Mesenchymal stem cell (in vitro differentiated cells and primary cell): Measurements from ENCODE around the gene B3GAT2.
"Not testable (repeated sequence)": the region's sequence is repeated elsewhere in the genome, so short reads cannot be mapped to it uniquely, and the experiment has no call there.

Experiments used
- DNase-seq: peaks from one replicate; pipeline ENCODE4 v3.0.0-alpha.2; 2013
- H2AFZ ChIP-seq: one replicate; pipeline ENCODE4 v1.6.1; 2013; ENCODE audit warnings: low read depth, mild to moderate bottlenecking, control low read depth, inconsistent platforms, low read length, moderate library complexity
- H2AK5ac ChIP-seq: 2 replicates; pipeline ENCODE4 v1.6.1; 2013; ENCODE audit warnings: low read length, moderate library complexity, mild to moderate bottlenecking, inconsistent platforms; ENCODE audit not compliant: severe bottlenecking
- H2BK120ac ChIP-seq: one replicate; pipeline ENCODE4 v1.6.1; 2013; ENCODE audit warnings: low read depth, mild to moderate bottlenecking, inconsistent platforms, low read length, moderate library complexity
- H2BK12ac ChIP-seq, 2 experiments: one replicate each; pipeline ENCODE4 v1.6.1; 2013; ENCODE audit warnings: inconsistent platforms in 2 of 2, low read length in 2 of 2, mild to moderate bottlenecking in 2 of 2, moderate library complexity in 2 of 2, control low read depth in 1 of 2
- H2BK15ac ChIP-seq: one replicate; pipeline ENCODE4 v1.6.1; 2013; ENCODE audit warnings: mild to moderate bottlenecking, low read depth, inconsistent platforms; ENCODE audit not compliant: poor library complexity, severe bottlenecking
- H2BK5ac ChIP-seq: 2 replicates; pipeline ENCODE4 v1.6.1; 2013; ENCODE audit warnings: low read depth, mild to moderate bottlenecking, low read length, control low read depth, inconsistent platforms; ENCODE audit not compliant: poor library complexity, severe bottlenecking
- H3K14ac ChIP-seq, 2 experiments: one replicate each; pipeline ENCODE4 v1.6.1; 2013; ENCODE audit warnings: inconsistent platforms in 2 of 2, low read length in 2 of 2, control low read depth in 1 of 2, mild to moderate bottlenecking in 1 of 2, moderate library complexity in 1 of 2
- H3K18ac ChIP-seq, 2 experiments: one replicate each; pipeline ENCODE4 v1.6.1; 2013; ENCODE audit warnings: inconsistent platforms in 2 of 2, low read length in 2 of 2, control low read depth in 1 of 2, low read depth in 1 of 2, mild to moderate bottlenecking in 1 of 2
- H3K23ac ChIP-seq, 2 experiments: one replicate each; pipeline ENCODE4 v1.6.1; 2013; ENCODE audit warnings: inconsistent platforms in 2 of 2, low read length in 2 of 2, mild to moderate bottlenecking in 2 of 2, moderate library complexity in 2 of 2, control low read depth in 1 of 2
- H3K27ac ChIP-seq: 2 replicates; pipeline ENCODE4 v1.5.1; 2013; ENCODE audit warnings: mild to moderate bottlenecking, moderate library complexity, low read length, control low read depth, inconsistent platforms; ENCODE audit not compliant: poor library complexity, severe bottlenecking
- H3K27me3 ChIP-seq, 2 experiments: 2 replicates each; pipeline versions ENCODE4 v1.6.1 to v1.7.0; 2013; ENCODE audit warnings: low read length in 2 of 2, mild to moderate bottlenecking in 2 of 2, moderate library complexity in 2 of 2, control low read depth in 1 of 2, inconsistent platforms in 1 of 2; ENCODE audit not compliant: control insufficient read depth in 1 of 2, insufficient read depth in 1 of 2
- H3K36me3 ChIP-seq, 2 experiments: 2 replicates each; pipeline versions ENCODE4 v1.6.1 to v1.7.0; 2013; ENCODE audit warnings: low read length in 2 of 2, control low read depth in 1 of 2, inconsistent platforms in 1 of 2, low read depth in 1 of 2, mild to moderate bottlenecking in 1 of 2; ENCODE audit not compliant: insufficient read depth in 2 of 2, control insufficient read depth in 1 of 2
- H3K4ac ChIP-seq, 2 experiments: one replicate each; pipeline ENCODE4 v1.6.1; 2013; ENCODE audit warnings: inconsistent platforms in 2 of 2, low read length in 2 of 2, mild to moderate bottlenecking in 2 of 2, moderate library complexity in 2 of 2, control low read depth in 1 of 2, low read depth in 1 of 2
- H3K4me1 ChIP-seq: 2 replicates; pipeline ENCODE4 v1.6.1; 2013; ENCODE audit warnings: low read depth, low read length, control low read depth; ENCODE audit not compliant: control insufficient read depth, insufficient read depth
- H3K4me2 ChIP-seq: 2 replicates; pipeline ENCODE4 v1.6.1; 2013; ENCODE audit warnings: low read length, mild to moderate bottlenecking, inconsistent platforms; ENCODE audit not compliant: poor library complexity, severe bottlenecking
- H3K4me3 ChIP-seq, 2 experiments: 2 replicates each; pipeline versions ENCODE4 v1.5.1 to v1.7.0; 2013; ENCODE audit warnings: low read length in 2 of 2, mild to moderate bottlenecking in 2 of 2, control low read depth in 1 of 2, low read depth in 1 of 2; ENCODE audit not compliant: insufficient read depth in 1 of 2
- H3K79me1 ChIP-seq: replicated peaks from 2 replicates; pipeline ENCODE4 v1.6.1; 2013; ENCODE audit warnings: mild to moderate bottlenecking, control low read depth, low read length, inconsistent platforms; ENCODE audit not compliant: poor library complexity, severe bottlenecking
- H3K9ac ChIP-seq: 2 replicates; pipeline ENCODE4 v1.7.0; 2013; ENCODE audit warnings: mild to moderate bottlenecking, low read length, moderate library complexity
- H3K9me3 ChIP-seq: 2 replicates; pipeline ENCODE4 v1.7.0; 2013; ENCODE audit warnings: mild to moderate bottlenecking, low read length; ENCODE audit not compliant: control insufficient read depth
- H4K8ac ChIP-seq: one replicate; pipeline ENCODE4 v1.6.1; 2013; ENCODE audit warnings: inconsistent platforms, mild to moderate bottlenecking, low read length, moderate library complexity
- H4K91ac ChIP-seq: one replicate; pipeline ENCODE4 v1.6.1; 2013; ENCODE audit warnings: mild to moderate bottlenecking, low read length, inconsistent platforms
- WGBS: methylation state at CpG from one replicate; pipeline ENCODE4 v1.1.7; 2013; ENCODE audit warnings: mixed read lengths; 5-methylcytosine and 5-hydroxymethylcytosine counted together

The B3GAT2 gene

GRCh38 chr6:70952608-70953165 lies 4.2 kb downstream of the B3GAT2 start:
- Histone ChIP-seq H3K4ac (no peak overlapping the region), H3K4me3 (no peak overlapping the region), H4K91ac (no peak overlapping the region)

GRCh38 chr6:70944321-70944720 lies 12.5 kb downstream of the B3GAT2 start:
- not testable (repeated sequence) for H3K14ac ChIP-seq, H2AK5ac ChIP-seq, H3K9me3 ChIP-seq, H3K4me3 ChIP-seq, H2BK12ac ChIP-seq, H3K23ac ChIP-seq, H2BK15ac ChIP-seq, H4K8ac ChIP-seq, H3K4me2 ChIP-seq, H2AFZ ChIP-seq, H3K4ac ChIP-seq, H3K27ac ChIP-seq, DNase-seq, H3K18ac ChIP-seq, H3K79me1 ChIP-seq, H2BK120ac ChIP-seq, H3K9ac ChIP-seq, H4K91ac ChIP-seq, H2BK5ac ChIP-seq, H3K4me1 ChIP-seq, H3K36me3 ChIP-seq
- H3K27me3 ChIP-seq = peaks cover 7 to 17% of the 10 kb centered on the region in 2 experiments
- 96% methylated on average over 7 of the region's 10 CpGs for WGBS

More at GRCh38 chr6:70952608-70953165, 4.2 kb downstream of the B3GAT2 start:
- H3K14ac ChIP-seq = no peak overlapping the region
- no peak overlapping the region for H3K27ac ChIP-seq
- no peak overlapping the region for H3K18ac ChIP-seq
- 100% methylated on average over 2 of the region's 3 CpGs for WGBS
- H2BK120ac ChIP-seq = no peak overlapping the region
- H2AK5ac ChIP-seq = no peak overlapping the region
- no peak for DNase-seq
- no peaks in the 10 kb centered on the region for H3K9me3 ChIP-seq
- no peak overlapping the region for H3K9ac ChIP-seq
- H3K79me1 ChIP-seq = no peaks in the 10 kb centered on the region
- no peak overlapping the region for H4K8ac ChIP-seq
- no peak overlapping the region for H2BK15ac ChIP-seq
- H3K27me3 ChIP-seq = peaks cover 36 to 51% of the 10 kb centered on the region in 2 experiments
- H2BK12ac ChIP-seq = no peak overlapping the region
- H3K36me3 ChIP-seq = no peaks in the 10 kb centered on the region
- H2AFZ ChIP-seq = no peak overlapping the region
- no peak overlapping the region for H3K23ac ChIP-seq
- H2BK5ac ChIP-seq = no peak overlapping the region
- peaks cover 21% of the 10 kb centered on the region for H3K4me1 ChIP-seq
- H3K4me2 ChIP-seq = no peak overlapping the region

GRCh38 chr6:70933853-70934252 lies 23.0 kb downstream of the B3GAT2 start:
- H2AFZ ChIP-seq = no peak overlapping the region
- H2BK120ac ChIP-seq = no peak overlapping the region

GRCh38 chr6:70905742-70906141 lies 51.1 kb downstream of the B3GAT2 start:
- no peak overlapping the region for H2BK15ac ChIP-seq
- H2BK120ac ChIP-seq = no peak overlapping the region
- no peak overlapping the region for H3K27ac ChIP-seq
- no peak overlapping the region for H3K9ac ChIP-seq
- H3K9me3 ChIP-seq = no peaks in the 10 kb centered on the region
- H2BK5ac ChIP-seq = no peak overlapping the region
- H3K79me1 ChIP-seq = no peaks in the 10 kb centered on the region
- no peak overlapping the region for H2BK12ac ChIP-seq
- whole genome bisulfite sequencing = no CpG with 5 or more reads among the region's 1 CpG
- no peak overlapping the region for H3K4me3 ChIP-seq
- no peak overlapping the region for H3K18ac ChIP-seq
- no peak overlapping the region for H3K4ac ChIP-seq
- DNase-seq = no peak
- no peak overlapping the region for H4K8ac ChIP-seq
- no peak overlapping the region for H4K91ac ChIP-seq
- H3K27me3 ChIP-seq = no peaks in the 10 kb centered on the region
- no peak overlapping the region for H3K4me2 ChIP-seq
- H3K4me1 ChIP-seq = no peaks in the 10 kb centered on the region
- no peak overlapping the region for H2AFZ ChIP-seq
- H2AK5ac ChIP-seq = no peak overlapping the region
- no peaks in the 10 kb centered on the region for H3K36me3 ChIP-seq
- H3K23ac ChIP-seq = no peak overlapping the region
- no peak overlapping the region for H3K14ac ChIP-seq

More at GRCh38 chr6:70933853-70934252, 23.0 kb downstream of the B3GAT2 start:
- no peak overlapping the region for H3K27ac ChIP-seq
- no peak for DNase-seq
- no peak overlapping the region for H3K14ac ChIP-seq
- no peaks in the 10 kb centered on the region for H3K79me1 ChIP-seq
- H3K27me3 ChIP-seq = no peaks in the 10 kb centered on the region
- no peak overlapping the region for H3K4me3 ChIP-seq
- H3K9me3 ChIP-seq = no peaks in the 10 kb centered on the region
- H2BK5ac ChIP-seq = no peak overlapping the region
- H3K4me2 ChIP-seq = no peak overlapping the region
- H3K4ac ChIP-seq = no peak overlapping the region
- no peak overlapping the region for H4K8ac ChIP-seq
- no peaks in the 10 kb centered on the region for H3K4me1 ChIP-seq
- H3K23ac ChIP-seq = no peak overlapping the region
- H2BK12ac ChIP-seq = no peak overlapping the region
- H3K9ac ChIP-seq = no peak overlapping the region
- H2BK15ac ChIP-seq = no peak overlapping the region
- no peak overlapping the region for H3K18ac ChIP-seq
- 82% methylated on average over 1 of the region's 3 CpGs for WGBS
- H3K36me3 ChIP-seq = no peaks in the 10 kb centered on the region
- no peak overlapping the region for H4K91ac ChIP-seq
- no peak overlapping the region for H2AK5ac ChIP-seq
